NCI-H748 (cell line): ENCODE results near the gene IFI27.

Source experiments
- DNase-seq: peaks from one replicate; lab custom pipeline; 2025; ENCODE audit not compliant: unreplicated experiment; lab: John Stamatoyannopoulos, UW

IFI27 gene

DNA sequence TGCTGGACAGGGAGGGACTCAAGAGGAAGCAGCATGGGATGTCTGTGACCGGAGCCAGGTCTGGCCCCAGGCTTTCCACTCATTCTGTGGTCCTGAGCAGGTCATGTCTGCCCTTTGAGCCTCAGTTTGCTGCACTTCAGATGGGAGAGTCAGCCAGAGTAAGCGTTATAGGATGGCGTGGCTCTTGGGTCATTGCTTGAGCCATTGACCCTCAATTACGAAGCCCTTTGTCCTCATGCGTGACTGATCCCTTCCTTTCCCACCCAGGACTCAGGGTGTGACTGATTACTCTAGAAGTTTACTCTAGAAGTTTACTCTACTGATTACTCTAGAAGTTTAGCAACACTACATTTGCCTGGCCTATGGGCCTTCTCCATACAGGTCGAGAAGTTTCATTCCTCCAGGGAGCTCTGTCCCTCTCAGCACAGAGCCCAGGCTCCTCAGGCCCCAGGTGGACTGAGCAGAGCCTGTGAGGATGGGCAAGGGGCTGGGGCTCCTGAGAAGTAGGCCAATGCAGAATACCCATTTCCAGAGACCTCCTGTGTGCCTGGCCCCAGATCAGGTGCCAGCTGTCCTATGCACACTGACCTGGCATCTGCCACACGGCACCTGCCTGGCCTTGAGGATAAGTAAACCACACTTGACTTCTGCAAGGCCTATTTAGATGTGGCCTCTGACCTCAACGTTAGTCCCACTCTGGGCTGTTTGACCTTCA is 7.6 kb upstream of the IFI27 start:
- DNase-seq: no peak

GRCh38 chr14:94103554-94104150 is 6.9 kb upstream of the IFI27 start:
- no peak for DNase-seq

DNA sequence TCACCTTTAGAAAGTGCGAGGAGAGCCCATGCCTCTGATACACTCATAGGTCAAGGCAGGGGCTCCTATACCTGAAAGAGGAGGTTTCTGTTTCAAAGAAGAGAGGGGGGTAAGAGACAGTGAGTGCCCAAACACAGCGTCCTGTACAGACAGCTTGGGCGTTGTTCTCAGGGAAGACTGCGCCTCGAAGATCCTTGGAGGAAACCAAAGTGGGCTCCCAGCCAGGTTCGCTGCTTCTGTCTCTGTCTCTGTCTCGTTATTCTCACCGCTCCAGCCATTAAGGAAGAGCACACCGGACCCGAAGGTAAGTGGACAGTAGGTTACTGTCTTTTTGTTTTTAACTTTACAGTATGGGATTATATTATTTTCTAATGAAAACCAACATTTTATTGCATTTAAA is 5.8 kb upstream of the IFI27 start:
- DNase-seq: no peak

DNA sequence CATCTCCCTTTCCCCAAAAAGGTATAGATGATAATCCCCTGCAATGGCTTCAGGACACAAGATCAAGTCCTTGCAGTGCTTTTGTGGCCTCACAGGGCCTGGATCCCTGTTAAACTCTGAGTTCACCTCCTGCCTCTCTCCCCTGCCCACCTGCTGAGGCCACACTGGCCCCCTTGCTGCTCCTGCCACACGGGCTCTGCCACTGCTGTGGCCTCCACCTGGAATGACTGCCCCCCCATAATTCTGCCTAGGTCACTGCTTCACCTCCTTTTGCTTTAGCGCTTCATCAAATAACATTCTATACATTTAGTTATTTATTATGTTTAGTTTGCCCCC is 653 bp upstream of the IFI27 start:
- DNase-seq: no peak

DNA sequence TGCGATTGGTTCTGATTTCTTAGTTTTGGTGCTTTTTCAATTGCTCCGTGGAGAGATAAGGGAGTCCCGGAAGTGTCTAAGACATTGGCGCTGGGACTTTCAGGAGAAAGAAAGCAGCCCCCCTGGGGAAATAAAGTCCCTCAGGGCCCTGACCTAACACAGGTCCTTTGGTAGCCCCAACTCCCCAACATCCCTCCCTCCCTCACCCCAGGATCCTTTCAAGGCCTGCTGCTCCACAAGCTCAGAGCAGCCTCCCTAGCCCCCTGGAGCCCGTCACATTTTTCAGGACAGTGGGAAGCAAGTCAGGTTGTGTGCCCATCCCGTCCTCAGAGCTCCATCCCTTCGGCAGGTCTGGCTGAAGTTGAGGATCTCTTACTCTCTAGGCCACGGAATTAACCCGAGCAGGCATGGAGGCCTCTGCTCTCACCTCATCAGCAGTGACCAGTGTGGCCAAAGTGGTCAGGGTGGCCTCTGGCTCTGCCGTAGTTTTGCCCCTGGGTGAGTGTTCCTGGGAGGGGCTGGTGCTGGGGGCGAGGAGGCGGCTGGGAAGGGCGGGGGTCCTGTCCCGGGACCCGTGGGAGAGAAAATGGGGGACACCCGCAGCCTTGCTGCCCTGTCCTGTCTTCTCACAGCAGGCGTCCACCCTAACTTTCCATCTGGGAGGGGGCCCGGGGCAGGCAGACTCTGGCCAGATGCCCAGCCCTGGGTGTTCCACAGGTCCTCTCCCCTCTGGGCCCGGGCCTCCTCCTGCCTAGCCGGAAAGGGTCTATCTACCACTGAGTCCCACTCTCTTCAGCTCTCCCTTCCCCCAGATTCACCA is 950 bp downstream of the IFI27 start:
- DNase-seq: no peak

DNA sequence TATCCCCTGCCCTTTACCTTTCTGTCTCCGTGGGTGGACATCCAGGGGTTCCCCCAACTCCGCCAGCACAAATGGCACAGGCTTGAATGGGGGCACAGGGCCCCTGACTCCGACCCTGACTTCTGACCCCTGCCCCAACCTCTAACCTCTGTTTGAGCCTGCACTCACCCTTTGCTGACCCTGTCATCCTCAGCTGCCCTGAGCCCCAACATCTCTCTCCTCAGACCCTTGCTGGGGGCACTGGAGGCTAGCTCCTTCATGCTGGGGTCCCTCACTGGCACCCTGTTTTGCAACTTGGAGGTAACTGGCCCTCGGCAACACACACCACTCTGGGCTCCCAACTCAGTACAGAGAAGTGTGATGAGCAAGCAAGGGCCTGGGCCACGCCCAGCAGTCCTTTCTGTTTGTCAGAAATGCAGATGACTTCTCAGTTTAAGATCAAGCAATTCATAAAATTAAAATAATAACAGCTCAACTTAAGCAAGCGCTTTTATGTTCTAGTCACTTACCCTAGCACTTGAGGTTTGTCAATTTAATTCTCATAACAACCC is 2.1 kb downstream of the IFI27 start:
- no peak for DNase-seq

DNA sequence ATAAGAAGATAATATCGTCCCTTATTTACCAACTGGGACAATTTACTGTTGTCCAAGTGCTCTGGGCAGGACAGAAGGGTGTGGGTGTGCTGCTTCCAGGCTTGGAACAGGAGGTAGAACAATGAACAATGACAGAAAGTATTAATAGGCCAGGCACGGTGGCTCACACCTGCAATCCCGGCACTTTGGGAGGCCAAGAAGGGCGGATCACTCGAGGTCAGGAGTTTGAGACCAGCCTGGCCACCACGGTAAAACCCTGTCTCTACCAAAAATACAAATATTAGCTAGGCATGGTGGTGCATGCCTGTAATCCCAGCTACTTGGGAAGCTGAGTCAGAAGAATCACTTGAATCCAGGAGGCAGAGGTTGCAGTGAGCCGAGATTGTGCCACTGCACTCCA is 2.5 kb downstream of the IFI27 start:
- DNase-seq: no peak

DNA sequence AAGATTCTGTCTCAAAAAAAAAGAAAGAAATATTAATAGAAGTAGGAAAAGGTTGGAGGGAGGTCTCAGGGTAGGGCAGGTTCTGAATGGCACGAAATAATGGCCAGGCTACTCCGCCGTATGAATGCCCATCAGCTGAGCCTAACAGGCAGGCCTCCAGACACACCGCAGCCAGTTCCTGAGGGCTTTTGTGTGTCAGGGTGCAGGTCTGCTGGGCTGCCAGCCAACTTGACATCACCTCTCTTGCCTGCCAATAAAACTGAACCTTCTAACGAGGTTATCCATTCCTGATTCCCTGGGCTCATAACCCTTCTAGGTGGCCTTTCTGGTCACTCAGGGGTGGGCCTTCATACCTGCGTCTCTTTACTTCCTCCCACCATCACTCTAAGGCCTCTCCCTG is 3.0 kb downstream of the IFI27 start:
- DNase-seq: no peak

- DNase-seq: no peak
Measured at GRCh38 chr14:94113908-94114588, 3.5 kb downstream of the IFI27 start.

DNA sequence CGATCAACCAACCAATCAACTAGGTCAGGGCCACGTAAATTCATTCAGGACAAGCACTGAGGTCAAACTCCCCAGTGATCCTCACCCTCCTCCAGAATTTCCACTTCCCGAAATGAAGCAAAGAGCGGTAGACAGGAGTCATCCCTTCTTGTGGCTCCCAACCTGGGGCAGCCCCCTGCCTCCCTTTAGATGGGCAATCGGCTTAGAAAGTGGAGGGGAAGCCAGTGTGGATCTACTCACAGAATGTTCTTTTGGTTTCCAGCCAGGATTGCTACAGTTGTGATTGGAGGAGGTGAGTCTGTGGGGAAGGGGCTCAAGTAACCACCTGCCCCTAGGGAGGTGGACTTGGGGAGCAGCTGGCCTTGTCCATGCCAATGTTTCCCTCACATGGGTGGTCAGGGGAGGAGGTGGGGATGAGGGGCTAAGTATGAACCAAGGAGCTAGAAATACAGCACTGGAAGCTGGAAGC is 4.1 kb downstream of the IFI27 start:
- DNase-seq: no peak

DNA sequence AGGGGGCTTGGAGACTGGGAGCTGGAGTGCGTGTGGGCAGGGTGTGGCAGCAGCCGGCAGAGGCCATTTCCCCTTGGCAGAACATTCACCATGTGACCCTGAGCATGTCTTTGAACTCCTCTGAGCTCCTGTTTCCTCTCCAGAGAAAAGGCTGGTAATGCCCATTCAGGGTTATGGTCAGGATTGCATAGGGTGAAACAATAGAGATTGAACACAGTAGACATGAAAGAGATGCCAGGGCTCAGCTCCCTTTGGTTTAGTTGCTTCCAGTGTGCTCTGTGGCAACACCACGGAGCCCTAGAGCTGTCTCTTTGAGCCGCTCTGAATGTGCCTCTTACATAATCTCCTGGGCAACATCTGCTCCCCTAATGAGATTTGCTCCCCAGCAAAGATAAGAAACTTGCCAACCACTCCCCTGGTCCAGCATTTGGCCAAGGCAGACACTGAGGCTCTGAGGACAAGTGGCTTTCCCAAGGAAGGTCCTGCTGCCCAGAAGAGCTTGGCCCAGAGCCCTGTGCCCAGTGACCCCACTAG is 4.6 kb downstream of the IFI27 start:
- no peak for DNase-seq

DNA sequence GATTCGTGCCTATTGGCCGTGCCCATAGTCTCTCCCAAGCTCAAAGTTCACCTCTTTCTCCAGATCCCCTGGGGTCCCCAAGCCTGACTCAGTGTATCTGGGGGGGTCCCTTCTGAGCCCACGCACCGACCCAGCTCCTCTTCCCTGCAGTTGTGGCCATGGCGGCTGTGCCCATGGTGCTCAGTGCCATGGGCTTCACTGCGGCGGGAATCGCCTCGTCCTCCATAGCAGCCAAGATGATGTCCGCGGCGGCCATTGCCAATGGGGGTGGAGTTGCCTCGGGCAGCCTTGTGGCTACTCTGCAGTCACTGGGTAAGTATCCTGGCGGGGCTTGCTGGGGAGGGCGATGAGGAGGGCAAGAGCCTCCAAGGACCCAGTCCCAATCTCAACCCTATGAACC is 5.1 kb downstream of the IFI27 start:
- no peak for DNase-seq

- DNase-seq: no peak
Measured at GRCh38 chr14:94116701-94117100, 6.2 kb downstream of the IFI27 start.

DNA sequence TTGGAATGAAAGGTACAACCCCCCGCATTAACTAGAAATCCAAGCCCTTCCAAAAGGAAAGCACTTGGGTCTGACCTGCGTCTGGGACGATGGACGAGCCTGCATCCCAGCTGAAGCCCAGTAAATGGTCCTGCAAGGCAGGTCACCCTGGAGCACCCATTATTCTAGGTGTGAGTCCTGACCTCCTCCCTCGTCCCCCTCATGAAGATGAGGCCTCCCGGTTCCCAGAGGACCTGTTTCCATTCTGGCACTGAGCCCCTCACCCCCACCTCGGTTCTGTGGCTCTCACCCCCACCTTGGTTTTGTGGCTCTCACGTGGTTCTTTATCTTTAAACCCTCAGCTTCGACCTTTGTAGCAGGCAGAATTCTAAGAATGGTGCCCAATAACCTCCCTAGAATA is 7.3 kb downstream of the IFI27 start:
- DNase-seq: no peak

GRCh38 chr14:94119071-94119470 is 8.5 kb downstream of the IFI27 start:
- no peak for DNase-seq

GRCh38 chr14:94120667-94121340 is 10.3 kb downstream of the IFI27 start:
- no peak for DNase-seq

DNA sequence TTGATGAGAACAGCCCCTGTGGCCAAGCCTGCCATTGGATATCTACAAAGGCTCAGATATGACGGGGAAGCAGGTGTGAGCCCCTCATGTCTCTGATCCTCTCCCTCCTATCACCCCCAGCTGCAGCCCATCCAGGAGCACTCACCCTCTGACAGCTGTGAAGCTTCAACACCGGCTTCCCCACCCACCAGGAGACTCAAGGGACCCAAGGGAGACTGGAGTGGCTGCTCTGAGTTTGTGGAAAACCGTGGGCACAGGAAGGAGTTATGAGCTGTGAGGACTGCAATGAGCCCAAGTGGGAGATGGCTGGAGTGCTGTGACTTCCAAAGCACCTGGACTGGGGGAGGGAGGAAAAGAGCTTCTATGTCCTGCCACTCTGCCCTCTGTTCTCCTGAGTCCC is 10.9 kb downstream of the IFI27 start:
- no peak for DNase-seq

GRCh38 chr14:94122438-94122837 is 11.9 kb downstream of the IFI27 start:
- no peak for DNase-seq

GRCh38 chr14:94123296-94123695 is 12.8 kb downstream of the IFI27 start:
- no peak for DNase-seq

- DNase-seq: no peak
Measured at GRCh38 chr14:94123868-94124267, 13.3 kb downstream of the IFI27 start.
